Measurements from ENCODE around the gene NDUFA7.
"Not testable (repeated sequence)": the region's sequence is repeated elsewhere in the genome, so short reads cannot be mapped to it uniquely, and the experiment has no call there.

The NDUFA7 gene

GRCh38 chr19:8304841-8305621, 16.1 kb downstream of the NDUFA7 start:
- DNase-seq: peak; percentile 34
- H3K27me3 Mint-ChIP-seq: no peaks in the 10 kb centered on the region
- peaks cover 41% of the 10 kb centered on the region for H3K4me1 Mint-ChIP-seq
- CTCF ChIA-PET: no interaction called here
- peak overlapping the region; percentile 7 for H3K27ac Mint-ChIP-seq
- H3K9me3 Mint-ChIP-seq: no peaks in the 10 kb centered on the region
- H3K4me3 Mint-ChIP-seq: no peak overlapping the region
- H3K36me3 Mint-ChIP-seq: peaks cover 12% of the 10 kb centered on the region

- peaks cover 24% of the 10 kb centered on the region for H3K4me1 Mint-ChIP-seq
- no peaks in the 10 kb centered on the region for H3K9me3 Mint-ChIP-seq
- DNase-seq: no peak
- H3K27ac Mint-ChIP-seq: no peak overlapping the region
- H3K4me3 Mint-ChIP-seq: no peak overlapping the region
- CTCF ChIA-PET: no interaction called here
- H3K27me3 Mint-ChIP-seq: no peaks in the 10 kb centered on the region
- H3K36me3 Mint-ChIP-seq: peaks cover 5% of the 10 kb centered on the region
These were observed 18.4 kb downstream of the NDUFA7 start for GRCh38 chr19:8302734-8303133.

- Mint-ChIP-seq H3K27me3 (no peaks in the 10 kb centered on the region), H3K27ac (no peak overlapping the region), H3K4me3 (no peak overlapping the region), H3K36me3 (peaks cover 5% of the 10 kb centered on the region), H3K9me3 (no peaks in the 10 kb centered on the region), H3K4me1 (peaks cover 20% of the 10 kb centered on the region)
- peak; percentile 11 for DNase-seq
- CTCF ChIA-PET: no interaction called here
These were observed 18.9 kb downstream of the NDUFA7 start for GRCh38 chr19:8302357-8302691.

- CTCF ChIA-PET, H3K36me3 Mint-ChIP-seq, H3K4me3 Mint-ChIP-seq, H3K27me3 Mint-ChIP-seq, H3K27ac Mint-ChIP-seq, DNase-seq, H3K9me3 Mint-ChIP-seq, H3K4me1 Mint-ChIP-seq: not testable (repeated sequence)
These were observed 29.8 kb downstream of the NDUFA7 start for GRCh38 chr19:8291337-8291736.

- H3K4me1 Mint-ChIP-seq, H3K4me3 Mint-ChIP-seq, CTCF ChIA-PET, H3K27ac Mint-ChIP-seq, H3K9me3 Mint-ChIP-seq, H3K36me3 Mint-ChIP-seq, H3K27me3 Mint-ChIP-seq, DNase-seq: not testable (repeated sequence)
These were observed 44.7 kb downstream of the NDUFA7 start for GRCh38 chr19:8276508-8276907.

- CTCF ChIA-PET: interaction anchor here (0.8 to 2.7 kb wide), 5 partner anchors 10 to 349 kb away, joined by 3 to 7 read pairs (median 3); partner anchors contain the start of genes NDUFA7 and RPS28
- Mint-ChIP-seq H3K9me3 (no peaks in the 10 kb centered on the region), H3K4me1 (peaks cover 32% of the 10 kb centered on the region), H3K27ac (peak overlapping the region; percentile 93), H3K27me3 (no peaks in the 10 kb centered on the region), H3K36me3 (no peaks in the 10 kb centered on the region), H3K4me3 (peak overlapping the region; percentile 80)
- DNase-seq: no peak
These were observed 51.5 kb downstream of the NDUFA7 start for GRCh38 chr19:8269724-8270123.

GRCh38 chr19:8265872-8266271, 55.3 kb downstream of the NDUFA7 start:
- no peak overlapping the region for H3K4me3 Mint-ChIP-seq
- H3K9me3 Mint-ChIP-seq: no peaks in the 10 kb centered on the region
- no peak for DNase-seq
- H3K36me3 Mint-ChIP-seq: no peaks in the 10 kb centered on the region
- no peaks in the 10 kb centered on the region for H3K27me3 Mint-ChIP-seq
- CTCF ChIA-PET: interaction anchor here (0.6 to 1.2 kb wide), 2 partner anchors 10 to 12 kb away, joined by 3 to 4 read pairs; no protein-coding TSS in a partner anchor
- no peak overlapping the region for H3K27ac Mint-ChIP-seq
- H3K4me1 Mint-ChIP-seq: peaks cover 32% of the 10 kb centered on the region

GRCh38 chr19:8264248-8264647, 56.9 kb downstream of the NDUFA7 start:
- peaks cover 31% of the 10 kb centered on the region for H3K4me1 Mint-ChIP-seq
- H3K27ac Mint-ChIP-seq, H3K27me3 Mint-ChIP-seq, H3K4me3 Mint-ChIP-seq, DNase-seq, H3K36me3 Mint-ChIP-seq, CTCF ChIA-PET, H3K9me3 Mint-ChIP-seq: not testable (repeated sequence)

GRCh38 chr19:8262431-8262830, 58.7 kb downstream of the NDUFA7 start:
- CTCF ChIA-PET: no interaction called here
- no peak for DNase-seq
- Mint-ChIP-seq H3K4me3 (no peak overlapping the region), H3K4me1 (peaks cover 25% of the 10 kb centered on the region), H3K36me3 (peaks cover 6% of the 10 kb centered on the region), H3K27me3 (no peaks in the 10 kb centered on the region), H3K9me3 (no peaks in the 10 kb centered on the region), H3K27ac (no peak overlapping the region)

GRCh38 chr19:8261881-8262280, 59.3 kb downstream of the NDUFA7 start:
- Mint-ChIP-seq H3K4me1 (peaks cover 28% of the 10 kb centered on the region), H3K9me3 (no peaks in the 10 kb centered on the region), H3K27ac (no peak overlapping the region), H3K27me3 (no peaks in the 10 kb centered on the region), H3K4me3 (no peak overlapping the region), H3K36me3 (peaks cover 10% of the 10 kb centered on the region)
- CTCF ChIA-PET: no interaction called here
- DNase-seq: no peak

- Mint-ChIP-seq H3K9me3 (no peaks in the 10 kb centered on the region), H3K27me3 (no peaks in the 10 kb centered on the region), H3K4me1 (peaks cover 32% of the 10 kb centered on the region), H3K4me3 (no peak overlapping the region), H3K27ac (no peak overlapping the region), H3K36me3 (peaks cover 10% of the 10 kb centered on the region)
- CTCF ChIA-PET: interaction anchor here (1.5 kb wide), 1 partner anchor 102 kb away, joined by 6 read pairs; no protein-coding TSS in a partner anchor
- DNase-seq: no peak
These were observed 59.8 kb downstream of the NDUFA7 start for GRCh38 chr19:8261347-8261746.
